Measurements from ENCODE around the gene PARVG. TPM values are rescaled to one million over a fixed set of nuclear protein-coding genes. Genes with fewer than 3 reads are reported as not detected.

PARVG gene
- total and polyA plus RNA-seq, 2 of the 13 experiments (the other 11 are each of a cell fraction or from before 2014, with no cell fraction given), result not detected

- H3K79me2 ChIP-seq (ENCODE audit: insufficient read depth, low read length), result no peaks in the 10 kb centered on the region
- no peaks in the 10 kb centered on the region for H4K20me1 ChIP-seq (ENCODE audit: insufficient read depth, low read length)
- ATAC-seq (no peak), DNase-seq (ENCODE audit: low spot score) (no peak), FAIRE-seq (no peak)
- no peak overlapping the region for H3K4me3 ChIP-seq (replicated peaks in 1 of 3; ENCODE audit: insufficient read depth in 1 of 3, low read depth in 2 of 3, low read length in 3 of 3)
- POLR2A ChIA-PET, result no interaction called here
- H3K4me1 ChIP-seq (ENCODE audit: insufficient read depth, low read length), result no peaks in the 10 kb centered on the region
- no TSS peak for BruUV-seq (replicated peaks)
- no peaks in the 10 kb centered on the region for H3K27me3 ChIP-seq (ENCODE audit: control insufficient read depth in 1 of 2, insufficient read depth in 2 of 2, low read length in 2 of 2)
- H3K9me3 ChIP-seq (ENCODE audit: low read length), result peaks cover 16% of the 10 kb centered on the region
- H3K27ac ChIP-seq (ENCODE audit: extremely low read length, insufficient read depth, low read length), result no peak overlapping the region
- H3K36me3 ChIP-seq (replicated peaks in 1 of 2; ENCODE audit: control insufficient read depth in 1 of 2, insufficient read depth in 2 of 2, low read length in 2 of 2), result no peaks in the 10 kb centered on the region
- H3K4me2 ChIP-seq (ENCODE audit: low read depth, low read length), result no peak overlapping the region
- in situ Hi-C loops (cut with HindIII; ENCODE audit: extremely low pct_ligation_motif_present, low pct_unique_long_range_greater_than_20kb) (no loop called here), intact Hi-C loops (cut with micrococcal nuclease; ENCODE audit: unreplicated experiment) (no loop called here)
- H3K9ac ChIP-seq (ENCODE audit: insufficient read depth, low read depth, low read length), result no peak overlapping the region
- no peak overlapping the region for H2AFZ ChIP-seq (ENCODE audit: low read length)
- CTCF ChIA-PET (ENCODE audit: low intra/inter-chr PET ratio, low total read pairs), result no interaction called here
- TF ChIP-seq ZKSCAN1 (IDR thresholded peaks at IDR 0.05; ENCODE audit: low read length) (no peak), GMEB2 (CRISPR knock-in tag; IDR thresholded peaks at IDR 0.05; ENCODE audit: low read depth) (no peak), ZBTB49 (CRISPR knock-in tag; IDR thresholded peaks at IDR 0.05; ENCODE audit: borderline replicate concordance) (no peak), PHF21A (CRISPR knock-in tag; IDR thresholded peaks at IDR 0.05) (no peak), TSC22D2 (CRISPR knock-in tag; IDR thresholded peaks at IDR 0.05; ENCODE audit: borderline replicate concordance) (no peak), SP140L (CRISPR knock-in tag; IDR thresholded peaks at IDR 0.05; ENCODE audit: borderline replicate concordance) (no peak), GABPB1 (CRISPR knock-in tag; IDR thresholded peaks at IDR 0.05) (no peak), ZBTB43 (CRISPR knock-in tag; conservative IDR thresholded peaks at IDR 0.05) (no peak), ZNF337 (CRISPR knock-in tag; IDR thresholded peaks at IDR 0.05; ENCODE audit: borderline replicate concordance, low read depth) (no peak), ZSCAN31 (CRISPR knock-in tag; IDR thresholded peaks at IDR 0.05; ENCODE audit: low read depth) (no peak), HOXA3 (CRISPR knock-in tag; IDR thresholded peaks at IDR 0.05) (no peak), ZNF280D (CRISPR knock-in tag; IDR thresholded peaks at IDR 0.05) (no peak), ATF4 (CRISPR knock-in tag; IDR thresholded peaks at IDR 0.05) (no peak)
Observed at GRCh38 chr22:44136786-44137185, 43.9 kb upstream of the PARVG start.
